Left lung (tissue), 10 donors: ENCODE measurements around the gene NRXN2. TPM values are rescaled to one million over a fixed set of nuclear protein-coding genes. Genes with fewer than 3 reads are reported as not detected.
A peak's percentile ranks its signal among the peaks of the same experiment; 100 is the strongest.

Experiments used
- ATAC-seq: fragments of 200-7000 bp; cut with Tn5 transposase; one replicate; pipeline ENCODE4 v1.9.1; 2020; ENCODE audit warnings: moderate library complexity
- DNase-seq, 4 donors: peaks; one replicate each; pipeline ENCODE4 v3.0.0-alpha.2; 2013 to 2020
- H3K27ac ChIP-seq, 2 donors: fragments of 200-600 bp; sonication (generic) in 1 of 2; one replicate each; pipeline versions ENCODE4 v1.5.0 to v1.8.0; 2020 to 2021
- H3K27me3 ChIP-seq, 2 donors: fragments of 200-600 bp; sonication (generic) in 1 of 2; one replicate each; pipeline versions ENCODE4 v1.5.0 to v1.8.0; 2020 to 2021
- H3K36me3 ChIP-seq, 2 donors: fragments of 200-600 bp; sonication (generic) in 1 of 2; one replicate each; pipeline versions ENCODE4 v1.5.0 to v1.8.0; 2020 to 2021
- H3K4me1 ChIP-seq, 2 donors: fragments of 200-600 bp; one replicate each; pipeline ENCODE4 v1.8.0; 2021
- H3K4me3 ChIP-seq, 2 donors: fragments of 200-600 bp; sonication (generic) in 1 of 2; one replicate each; pipeline versions ENCODE4 v1.5.0 to v1.8.0; 2020 to 2021; ENCODE audit warnings: mild to moderate bottlenecking in 1 of 2
- H3K9me3 ChIP-seq, 2 donors: fragments of 200-600 bp; sonication (generic) in 1 of 2; one replicate each; pipeline versions ENCODE4 v1.5.0 to v1.8.0; 2020 to 2021
- intact Hi-C, 2 donors: fragments of 100-400 bp; cut with DNase I; formaldehyde crosslinking; loops; one replicate each; pipeline versions ENCODE4 v1.11.2 to v1.14.2; 2022
- polyA plus RNA-seq, 6 donors: library from polyadenylated mRNA; unstranded; fragments of 120-200 nt; gene quantifications; one replicate each; pipeline ENCODE4 v1.2.1, GENCODE V29; 2013; ENCODE audit not compliant: insufficient read length in 6 of 6
- total RNA-seq, 2 donors: library from RNA; stranded (reverse); fragmentation: NEBNext Ultra II Directional; extraction: Animal tissue kit (Norgen Biotek cat#: 25700); gene quantifications; one replicate each; pipeline ENCODE4 v1.2.1, GENCODE V29; 2021
- TF ChIP-seq, protein P1 (sequence below), 2 donors: fragments of 200-600 bp; sonication (generic) in 1 of 2; IDR thresholded peaks; one replicate each; pipeline versions ENCODE4 v1.5.0 to v1.8.0; 2021; ENCODE audit warnings: antibody characterized with exemption in 2 of 2
- donor health status: DM: no; HTN: yes; CAD: no.
- donor health status: DM: no; HTN: no; CAD: no.

NRXN2 gene
- total and polyA plus RNA-seq, 8 donors = 3.5 to 15.0 (median 10.4) TPM

DNA sequence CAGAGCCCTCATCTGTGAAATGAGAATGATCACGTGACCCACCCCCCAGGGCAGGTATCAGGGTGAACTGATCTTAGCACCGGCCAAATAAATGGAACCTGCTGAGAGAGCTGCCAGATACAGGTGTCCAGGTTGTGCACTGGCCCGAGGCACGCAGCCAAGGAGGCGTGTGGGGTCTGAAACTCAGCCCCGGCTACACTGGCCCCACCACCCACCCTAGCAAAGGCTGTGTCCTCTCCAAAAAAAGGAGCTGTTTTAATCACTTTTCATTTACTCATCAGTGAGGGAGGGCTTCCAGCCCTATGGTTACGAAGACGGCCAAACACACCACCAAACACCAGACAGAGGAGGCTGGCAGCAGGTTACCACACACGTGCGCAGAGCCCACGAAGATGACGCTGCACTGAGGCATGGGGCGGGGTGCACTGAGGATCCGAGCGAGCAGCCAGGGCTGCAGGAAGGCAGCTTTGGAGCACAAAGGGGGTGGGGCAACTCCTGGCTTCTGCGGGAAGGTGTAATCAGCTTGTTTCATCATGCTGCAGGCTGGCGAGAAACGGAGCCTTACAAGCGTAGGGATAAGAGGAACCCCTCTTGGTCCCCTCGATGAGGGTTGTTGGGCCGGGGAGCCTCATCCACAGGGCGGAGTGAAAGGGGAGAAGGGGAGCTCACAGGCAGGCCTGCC is 151.4 kb downstream of the NRXN2 start:
- ATAC-seq = peak; percentile 51
- intact Hi-C loops = no loop called here

GRCh38 chr11:64571050-64571409 is 152.0 kb downstream of the NRXN2 start:
- Histone ChIP-seq H3K27me3 (peaks cover 0 to 5% of the 10 kb centered on the region in 2 donors), H3K27ac (no peak overlapping the region), H3K36me3 (no peaks in the 10 kb centered on the region), H3K4me1 (no peaks in the 10 kb centered on the region), H3K4me3 (no peak overlapping the region), H3K9me3 (no peaks in the 10 kb centered on the region)
- DNase-seq = no peak
- ATAC-seq = no peak
- intact Hi-C loops = no loop called here
- TF ChIP-seq, protein P1, sequence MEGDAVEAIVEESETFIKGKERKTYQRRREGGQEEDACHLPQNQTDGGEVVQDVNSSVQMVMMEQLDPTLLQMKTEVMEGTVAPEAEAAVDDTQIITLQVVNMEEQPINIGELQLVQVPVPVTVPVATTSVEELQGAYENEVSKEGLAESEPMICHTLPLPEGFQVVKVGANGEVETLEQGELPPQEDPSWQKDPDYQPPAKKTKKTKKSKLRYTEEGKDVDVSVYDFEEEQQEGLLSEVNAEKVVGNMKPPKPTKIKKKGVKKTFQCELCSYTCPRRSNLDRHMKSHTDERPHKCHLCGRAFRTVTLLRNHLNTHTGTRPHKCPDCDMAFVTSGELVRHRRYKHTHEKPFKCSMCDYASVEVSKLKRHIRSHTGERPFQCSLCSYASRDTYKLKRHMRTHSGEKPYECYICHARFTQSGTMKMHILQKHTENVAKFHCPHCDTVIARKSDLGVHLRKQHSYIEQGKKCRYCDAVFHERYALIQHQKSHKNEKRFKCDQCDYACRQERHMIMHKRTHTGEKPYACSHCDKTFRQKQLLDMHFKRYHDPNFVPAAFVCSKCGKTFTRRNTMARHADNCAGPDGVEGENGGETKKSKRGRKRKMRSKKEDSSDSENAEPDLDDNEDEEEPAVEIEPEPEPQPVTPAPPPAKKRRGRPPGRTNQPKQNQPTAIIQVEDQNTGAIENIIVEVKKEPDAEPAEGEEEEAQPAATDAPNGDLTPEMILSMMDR (IDR thresholded peaks at IDR 0.05) = no peak

More for the DNA sequence above, 151.4 kb downstream of the NRXN2 start:
- Histone ChIP-seq H3K27ac (no peak overlapping the region), H3K4me3 (no peak overlapping the region), H3K27me3 (peaks cover 0 to 5% of the 10 kb centered on the region in 2 donors), H3K36me3 (no peaks in the 10 kb centered on the region), H3K9me3 (no peaks in the 10 kb centered on the region), H3K4me1 (no peaks in the 10 kb centered on the region)
- no peak for DNase-seq
- TF ChIP-seq, protein P1 (IDR thresholded peaks at IDR 0.05) = no peak

- Histone ChIP-seq H3K4me3 (no peak overlapping the region), H3K36me3 (no peaks in the 10 kb centered on the region), H3K27ac (no peak overlapping the region), H3K9me3 (no peaks in the 10 kb centered on the region), H3K27me3 (peaks cover 0 to 5% of the 10 kb centered on the region in 2 donors), H3K4me1 (no peaks in the 10 kb centered on the region)
- DNase-seq (no peak), ATAC-seq (no peak)
- intact Hi-C loops = no loop called here
- TF ChIP-seq, protein P1 (IDR thresholded peaks at IDR 0.05) = no peak
Observed at GRCh38 chr11:64570341-64570740, 152.7 kb downstream of the NRXN2 start.

GRCh38 chr11:64569300-64569970 is 153.6 kb downstream of the NRXN2 start:
- no peaks in the 10 kb centered on the region for H3K36me3 ChIP-seq
- H3K9me3 ChIP-seq = no peaks in the 10 kb centered on the region
- peaks cover 0 to 5% of the 10 kb centered on the region in 2 donors for H3K27me3 ChIP-seq
- ATAC-seq (no peak), DNase-seq (peak in 1 of 4 donors; percentile 19)
- TF ChIP-seq, protein P1 (IDR thresholded peaks at IDR 0.05) = no peak
- intact Hi-C loops = no loop called here
- H3K27ac ChIP-seq = no peak overlapping the region
- no peaks in the 10 kb centered on the region for H3K4me1 ChIP-seq
- no peak overlapping the region for H3K4me3 ChIP-seq

DNA sequence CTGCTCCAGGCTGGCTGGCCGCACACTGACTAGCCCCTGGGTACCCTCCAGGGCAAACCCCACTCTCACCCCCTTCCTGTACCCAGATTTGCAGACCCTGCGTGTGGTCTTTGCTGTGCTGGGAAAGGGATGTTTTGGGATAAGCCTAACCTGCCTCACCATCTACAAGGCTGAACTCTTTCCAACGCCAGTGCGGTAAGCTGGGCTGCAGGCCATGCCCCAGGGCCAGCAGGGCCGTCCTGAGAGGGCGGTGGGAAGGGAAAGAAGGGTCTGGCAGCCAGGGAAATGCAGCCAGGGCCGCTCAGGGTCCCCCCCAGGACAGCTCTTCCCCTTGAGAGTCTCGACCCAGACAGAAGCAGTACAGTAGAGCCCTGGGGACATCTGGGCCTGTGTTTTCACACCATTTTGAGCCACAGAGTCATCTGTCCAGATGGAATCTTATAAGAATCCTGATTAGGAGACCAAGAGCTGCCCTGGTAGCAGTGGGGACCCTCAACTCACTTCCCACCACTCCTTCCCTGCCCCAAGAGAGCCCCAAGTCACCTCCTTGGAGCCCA is 154.3 kb downstream of the NRXN2 start:
- Histone ChIP-seq H3K9me3 (no peaks in the 10 kb centered on the region), H3K36me3 (no peaks in the 10 kb centered on the region), H3K27ac (no peak overlapping the region), H3K4me1 (no peaks in the 10 kb centered on the region), H3K27me3 (peaks cover 0 to 5% of the 10 kb centered on the region in 2 donors), H3K4me3 (no peak overlapping the region)
- intact Hi-C loops = no loop called here
- TF ChIP-seq, protein P1 (IDR thresholded peaks at IDR 0.05) = no peak
- ATAC-seq = no peak
- DNase-seq = no peak
